Measurements from ENCODE around the gene PCSK4.

The PCSK4 gene

DNA sequence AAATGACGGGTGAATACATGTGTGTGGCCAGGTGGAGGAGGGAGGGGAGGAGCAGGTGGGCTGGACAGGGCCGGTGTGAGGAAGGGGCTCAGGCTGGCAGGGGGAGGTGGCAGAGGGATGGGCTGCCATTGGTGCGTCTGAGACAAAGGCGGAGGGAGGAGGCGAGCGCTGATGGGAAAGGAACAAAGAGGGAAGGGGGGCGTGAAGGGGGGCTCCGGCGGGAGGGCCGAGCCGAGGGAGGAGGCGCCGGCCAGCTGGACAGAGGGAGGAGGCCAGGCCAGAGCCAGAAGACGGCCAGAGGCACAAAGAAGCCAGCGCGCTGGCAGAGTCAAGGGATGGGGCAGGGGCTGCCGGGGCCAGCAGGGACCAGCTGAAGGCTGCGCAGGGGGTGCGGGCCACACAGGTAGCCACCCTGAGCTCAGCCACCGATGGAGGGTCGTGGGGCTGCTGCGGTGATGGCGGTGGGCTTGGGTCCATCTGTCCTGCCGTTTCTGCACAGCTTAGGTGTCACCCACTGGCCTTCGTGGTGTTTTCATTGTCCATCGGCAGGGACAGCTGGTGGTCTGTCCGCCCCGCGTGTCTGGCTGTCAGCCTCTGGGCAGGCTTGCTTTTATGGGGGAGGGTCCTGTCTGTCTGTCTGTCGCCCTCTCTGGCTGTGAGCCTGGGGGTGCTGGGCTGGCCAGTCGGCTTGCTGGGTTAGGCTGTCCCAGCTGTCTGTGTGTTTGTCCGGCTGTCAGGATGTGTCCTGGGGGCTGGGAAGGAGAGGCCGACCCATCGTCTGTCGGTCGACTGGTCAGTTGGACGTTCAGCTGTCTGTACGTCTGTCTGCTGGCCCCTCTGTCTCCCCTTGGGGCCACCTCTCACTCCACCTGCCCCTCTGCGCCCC, 38.0 kb downstream of the PCSK4 start:
- Histone ChIP-seq H4K20me1 (ENCODE audit: low read depth, low read length) (no peaks in the 10 kb centered on the region), H3K4me2 (ENCODE audit: low read depth, low read length, poor library complexity, severe bottlenecking) (no peak overlapping the region), H2AFZ (ENCODE audit: low read depth, low read length, severe bottlenecking) (no peak overlapping the region), H3K27ac (ENCODE audit: low read depth, low read length) (no peak overlapping the region), H3K9ac (ENCODE audit: low read length) (no peak overlapping the region), H3K79me2 (ENCODE audit: insufficient read depth, low read length) (no peaks in the 10 kb centered on the region), H3K4me3 (ENCODE audit: insufficient read depth, low read length, poor library complexity, severe bottlenecking) (no peak overlapping the region), H3K9me2 (replicated peaks; ENCODE audit: insufficient read depth, low read length) (no peaks in the 10 kb centered on the region), H3F3A (ENCODE audit: insufficient read depth) (no peaks in the 10 kb centered on the region), H3K36me3 (ENCODE audit: low read length) (no peaks in the 10 kb centered on the region), H3K27me3 (ENCODE audit: low read length) (no peaks in the 10 kb centered on the region), H3K9me3 (ENCODE audit: insufficient read depth, low read length) (no peaks in the 10 kb centered on the region)
- TF ChIP-seq, protein P1, sequence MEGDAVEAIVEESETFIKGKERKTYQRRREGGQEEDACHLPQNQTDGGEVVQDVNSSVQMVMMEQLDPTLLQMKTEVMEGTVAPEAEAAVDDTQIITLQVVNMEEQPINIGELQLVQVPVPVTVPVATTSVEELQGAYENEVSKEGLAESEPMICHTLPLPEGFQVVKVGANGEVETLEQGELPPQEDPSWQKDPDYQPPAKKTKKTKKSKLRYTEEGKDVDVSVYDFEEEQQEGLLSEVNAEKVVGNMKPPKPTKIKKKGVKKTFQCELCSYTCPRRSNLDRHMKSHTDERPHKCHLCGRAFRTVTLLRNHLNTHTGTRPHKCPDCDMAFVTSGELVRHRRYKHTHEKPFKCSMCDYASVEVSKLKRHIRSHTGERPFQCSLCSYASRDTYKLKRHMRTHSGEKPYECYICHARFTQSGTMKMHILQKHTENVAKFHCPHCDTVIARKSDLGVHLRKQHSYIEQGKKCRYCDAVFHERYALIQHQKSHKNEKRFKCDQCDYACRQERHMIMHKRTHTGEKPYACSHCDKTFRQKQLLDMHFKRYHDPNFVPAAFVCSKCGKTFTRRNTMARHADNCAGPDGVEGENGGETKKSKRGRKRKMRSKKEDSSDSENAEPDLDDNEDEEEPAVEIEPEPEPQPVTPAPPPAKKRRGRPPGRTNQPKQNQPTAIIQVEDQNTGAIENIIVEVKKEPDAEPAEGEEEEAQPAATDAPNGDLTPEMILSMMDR (IDR thresholded peaks at IDR 0.05; ENCODE audit: insufficient read depth, low read length, poor library complexity, severe bottlenecking): no peak
- no peak for TF ChIP-seq EZH2phosphoT487 (conservative IDR thresholded peaks at IDR 0.05; ENCODE audit: low read length)

DNA sequence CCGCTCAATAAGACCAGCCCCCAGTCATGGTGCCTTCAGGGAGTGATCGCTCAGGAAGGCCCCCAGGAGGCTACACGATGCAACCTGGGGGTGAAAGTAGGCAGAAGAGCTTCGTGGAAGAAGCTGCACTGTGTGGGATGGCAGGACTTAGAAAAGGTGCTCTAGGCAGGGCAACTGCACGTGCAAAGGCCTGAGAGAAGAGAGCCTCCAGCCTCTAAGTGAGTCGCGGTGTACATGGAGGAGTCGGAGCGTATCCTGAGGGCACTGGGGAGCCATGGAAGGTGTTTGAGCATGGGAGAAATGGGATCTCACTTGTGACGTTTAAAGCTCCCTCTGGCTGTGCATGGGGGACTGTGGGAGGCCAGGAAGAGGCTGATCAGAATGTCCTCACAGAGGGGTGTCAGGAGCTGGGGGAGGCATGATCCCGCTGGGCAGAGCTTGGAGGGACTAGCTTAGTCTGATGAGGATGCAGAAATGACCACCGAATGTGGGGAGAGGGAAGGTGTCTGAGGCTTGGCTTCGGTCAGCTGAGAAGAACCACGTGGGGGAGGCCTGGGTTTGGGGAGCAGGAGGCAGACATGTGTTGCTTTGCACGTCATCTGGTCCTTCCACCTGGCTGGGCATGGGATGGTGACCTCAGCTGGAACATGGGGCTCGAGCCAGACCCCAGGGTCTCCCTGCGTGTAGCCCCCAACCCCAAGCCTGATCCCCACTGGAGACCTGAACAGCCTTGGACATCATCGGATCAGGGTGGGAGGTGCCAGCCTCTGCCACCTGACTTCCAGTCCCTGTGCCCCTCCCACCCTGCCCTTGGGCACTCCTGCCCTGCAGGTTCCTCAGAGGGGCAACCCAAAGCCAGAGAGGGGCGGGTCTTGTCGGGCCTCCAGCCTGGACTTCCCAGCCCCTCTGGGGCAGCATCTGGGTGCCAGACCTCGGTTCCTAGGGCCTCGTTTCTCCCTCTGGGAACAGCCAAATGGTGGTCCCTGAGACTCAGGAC, 39.1 kb downstream of the PCSK4 start:
- no peak overlapping the region for H3K4me2 ChIP-seq (ENCODE audit: low read depth, low read length, poor library complexity, severe bottlenecking)
- no peak overlapping the region for H3K27ac ChIP-seq (ENCODE audit: low read depth, low read length)
- TF ChIP-seq, protein P1 (IDR thresholded peaks at IDR 0.05; ENCODE audit: insufficient read depth, low read length, poor library complexity, severe bottlenecking): no peak
- TF ChIP-seq EZH2phosphoT487 (conservative IDR thresholded peaks at IDR 0.05; ENCODE audit: low read length): no peak
- no peaks in the 10 kb centered on the region for H4K20me1 ChIP-seq (ENCODE audit: low read depth, low read length)
- no peaks in the 10 kb centered on the region for H3K27me3 ChIP-seq (ENCODE audit: low read length)
- H3K36me3 ChIP-seq (ENCODE audit: low read length): no peaks in the 10 kb centered on the region
- H3K9me2 ChIP-seq (replicated peaks; ENCODE audit: insufficient read depth, low read length): no peaks in the 10 kb centered on the region
- H3K9ac ChIP-seq (ENCODE audit: low read length): no peak overlapping the region
- no peaks in the 10 kb centered on the region for H3F3A ChIP-seq (ENCODE audit: insufficient read depth)
- H3K79me2 ChIP-seq (ENCODE audit: insufficient read depth, low read length): no peaks in the 10 kb centered on the region
- H3K9me3 ChIP-seq (ENCODE audit: insufficient read depth, low read length): no peaks in the 10 kb centered on the region
- H2AFZ ChIP-seq (ENCODE audit: low read depth, low read length, severe bottlenecking): no peak overlapping the region
- no peak overlapping the region for H3K4me3 ChIP-seq (ENCODE audit: insufficient read depth, low read length, poor library complexity, severe bottlenecking)

DNA sequence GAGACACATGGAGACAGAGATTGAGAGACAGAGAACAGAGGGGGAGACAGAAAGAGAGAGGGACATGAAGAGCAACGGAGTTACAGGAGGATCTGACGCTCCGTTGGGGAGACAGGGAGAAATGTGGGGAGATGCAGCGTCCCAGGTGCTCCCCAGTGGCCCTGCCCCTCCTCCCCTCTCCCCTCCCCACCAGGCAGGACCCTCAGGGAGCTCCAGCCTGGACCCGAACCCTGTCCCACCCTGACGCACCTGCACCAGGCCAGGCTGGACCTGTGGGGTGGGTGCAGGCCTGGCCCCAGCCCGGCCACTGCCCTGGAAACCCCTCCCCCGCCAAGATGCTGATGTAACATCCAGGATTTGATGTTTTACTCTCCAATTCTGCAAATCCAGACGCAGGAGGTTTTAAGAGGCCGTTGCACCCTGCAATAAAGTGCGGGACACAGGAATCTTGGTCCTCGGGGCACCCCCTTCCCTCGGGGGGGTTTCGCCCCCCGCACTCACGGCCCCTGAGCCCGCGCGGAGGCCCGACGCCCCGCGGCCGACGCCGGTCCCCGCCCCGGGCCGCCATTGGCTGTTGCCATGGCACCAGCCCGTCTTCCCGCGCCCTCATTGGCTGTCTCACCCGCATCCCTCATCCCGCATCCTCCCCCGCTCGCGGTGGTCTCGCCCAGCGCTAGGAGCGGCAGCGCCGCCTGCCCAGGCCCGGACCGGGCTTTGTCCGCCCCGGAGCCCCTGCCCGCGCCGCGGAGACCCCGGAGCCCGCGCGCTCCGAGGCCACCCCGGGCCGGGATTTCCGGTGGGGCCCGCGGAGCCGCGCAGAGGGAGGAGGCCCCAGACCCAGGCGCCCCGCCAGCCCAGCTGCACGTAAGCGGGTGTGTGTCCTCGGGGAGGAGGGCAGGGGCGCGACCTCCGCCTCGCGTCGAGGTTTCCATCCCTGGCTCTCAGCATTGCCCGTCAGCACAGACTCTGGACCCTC, 40.4 kb downstream of the PCSK4 start, which contains the start of gene APC2:
Gene APC2 (plus strand): TSS at position 655 of the 976 bp plus-strand sequence. CDS start 2,881 bp downstream, outside the sequence.
- Histone ChIP-seq H3K9ac (ENCODE audit: low read length) (no peak within 1 kb of the TSS), H3K9me3 (ENCODE audit: insufficient read depth, low read length) (no peaks in the 10 kb centered on the region), H3F3A (ENCODE audit: insufficient read depth) (no peaks in the 10 kb centered on the region), H3K4me2 (ENCODE audit: low read depth, low read length, poor library complexity, severe bottlenecking) (peak within 1 kb of the TSS; percentile 40), H3K4me3 (ENCODE audit: insufficient read depth, low read length, poor library complexity, severe bottlenecking) (no peak within 1 kb of the TSS), H4K20me1 (ENCODE audit: low read depth, low read length) (no peaks in the 10 kb centered on the region), H2AFZ (ENCODE audit: low read depth, low read length, severe bottlenecking) (no peak within 1 kb of the TSS), H3K36me3 (ENCODE audit: low read length) (no peaks in the 10 kb centered on the region), H3K27me3 (ENCODE audit: low read length) (no peaks in the 10 kb centered on the region), H3K79me2 (ENCODE audit: insufficient read depth, low read length) (no peaks in the 10 kb centered on the region), H3K27ac (ENCODE audit: low read depth, low read length) (no peak within 1 kb of the TSS), H3K9me2 (replicated peaks; ENCODE audit: insufficient read depth, low read length) (no peaks in the 10 kb centered on the region)
- TF ChIP-seq EZH2phosphoT487 (conservative IDR thresholded peaks at IDR 0.05; ENCODE audit: low read length): no peak
- TF ChIP-seq, protein P1 (IDR thresholded peaks at IDR 0.05; ENCODE audit: insufficient read depth, low read length, poor library complexity, severe bottlenecking): no peak

Data from SU-DHL-6 (cell line).